ENCODE data around the gene CCDC178.

DNA sequence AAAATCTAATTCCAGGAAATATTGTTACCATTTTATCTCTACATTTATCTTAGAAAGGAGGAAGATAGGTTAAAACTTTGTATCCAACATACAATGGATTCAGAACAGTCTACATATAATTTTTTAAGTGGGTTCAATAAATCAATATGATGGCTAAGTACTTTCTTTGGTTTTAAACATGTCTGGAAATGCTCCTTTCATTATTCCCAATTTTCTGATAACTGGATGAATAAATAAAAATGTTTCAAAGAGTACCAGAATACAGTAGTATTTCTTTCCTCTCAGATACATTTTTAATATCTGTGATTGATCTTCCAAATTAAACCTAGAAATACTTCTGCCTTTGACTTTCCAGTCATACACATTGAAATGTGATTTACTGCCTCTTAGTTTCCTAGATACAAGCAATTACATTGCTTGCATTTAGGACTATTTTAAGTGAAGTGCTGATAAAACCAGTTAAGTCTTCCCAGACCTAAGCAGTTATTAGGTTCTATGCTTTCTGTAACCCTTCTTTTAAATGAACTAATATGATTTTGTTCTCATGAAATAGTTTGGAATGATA is 283.5 kb downstream of the CCDC178 start:
- TF ChIP-seq, protein P1, sequence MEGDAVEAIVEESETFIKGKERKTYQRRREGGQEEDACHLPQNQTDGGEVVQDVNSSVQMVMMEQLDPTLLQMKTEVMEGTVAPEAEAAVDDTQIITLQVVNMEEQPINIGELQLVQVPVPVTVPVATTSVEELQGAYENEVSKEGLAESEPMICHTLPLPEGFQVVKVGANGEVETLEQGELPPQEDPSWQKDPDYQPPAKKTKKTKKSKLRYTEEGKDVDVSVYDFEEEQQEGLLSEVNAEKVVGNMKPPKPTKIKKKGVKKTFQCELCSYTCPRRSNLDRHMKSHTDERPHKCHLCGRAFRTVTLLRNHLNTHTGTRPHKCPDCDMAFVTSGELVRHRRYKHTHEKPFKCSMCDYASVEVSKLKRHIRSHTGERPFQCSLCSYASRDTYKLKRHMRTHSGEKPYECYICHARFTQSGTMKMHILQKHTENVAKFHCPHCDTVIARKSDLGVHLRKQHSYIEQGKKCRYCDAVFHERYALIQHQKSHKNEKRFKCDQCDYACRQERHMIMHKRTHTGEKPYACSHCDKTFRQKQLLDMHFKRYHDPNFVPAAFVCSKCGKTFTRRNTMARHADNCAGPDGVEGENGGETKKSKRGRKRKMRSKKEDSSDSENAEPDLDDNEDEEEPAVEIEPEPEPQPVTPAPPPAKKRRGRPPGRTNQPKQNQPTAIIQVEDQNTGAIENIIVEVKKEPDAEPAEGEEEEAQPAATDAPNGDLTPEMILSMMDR (IDR thresholded peaks at IDR 0.05; ENCODE audit: extremely low read depth in 1 of 2, insufficient read depth in 1 of 2, low read depth in 1 of 2, low read length in 2 of 2): no peak
- TF ChIP-seq, protein P2, sequence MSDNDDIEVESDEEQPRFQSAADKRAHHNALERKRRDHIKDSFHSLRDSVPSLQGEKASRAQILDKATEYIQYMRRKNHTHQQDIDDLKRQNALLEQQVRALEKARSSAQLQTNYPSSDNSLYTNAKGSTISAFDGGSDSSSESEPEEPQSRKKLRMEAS (IDR thresholded peaks at IDR 0.05; ENCODE audit: insufficient read depth, insufficient read length): no peak
- no peak for TF ChIP-seq POLR2A (IDR thresholded peaks at IDR 0.05; ENCODE audit: low read depth, low read length)
- no peak for TF ChIP-seq EZH2 (IDR thresholded peaks at IDR 0.05; ENCODE audit: borderline replicate concordance, low read depth, low read length, severe bottlenecking)
- no peak for TF ChIP-seq FOS (IDR thresholded peaks at IDR 0.05; ENCODE audit: borderline replicate concordance, insufficient read depth, low read length)
